Stimulated activated CD8-positive, alpha-beta memory T cell treated with anti-CD3 and anti-CD28 coated beads, Interleukin-4, amount 100 ng/mL, for 4 hours (primary cell): ENCODE results near the gene SPATS2.
"Not testable (repeated sequence)": the region's sequence is repeated elsewhere in the genome, so short reads cannot be mapped to it uniquely, and the experiment has no call there.

Source experiments
- DNase-seq, 2 donors: peaks; one replicate each; pipeline ENCODE4 v3.0.0-alpha.2; 2020; ENCODE audit warnings: low read depth in 2 of 2, low spot score in 1 of 2

SPATS2 gene

DNA sequence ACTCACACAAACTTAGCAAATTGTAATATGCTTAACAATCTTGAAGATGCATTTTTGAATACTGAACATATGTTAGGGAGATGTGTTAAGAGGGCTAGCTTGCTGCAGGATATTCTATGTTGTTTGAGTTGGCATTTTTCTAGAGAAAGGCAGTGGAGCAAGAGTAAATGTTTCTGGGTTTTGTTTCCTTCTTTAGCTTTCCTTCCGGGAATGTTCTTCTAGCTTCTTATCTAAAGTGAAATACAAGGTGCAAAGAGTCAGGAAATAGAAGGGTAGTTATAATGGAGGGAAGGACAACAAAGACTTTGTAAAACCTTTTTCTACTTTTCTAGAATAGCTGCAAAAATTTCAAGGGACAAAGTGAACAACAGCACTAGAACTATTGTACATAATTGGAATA lies 94.0 kb downstream of the SPATS2 start:
- no peak for DNase-seq

DNA sequence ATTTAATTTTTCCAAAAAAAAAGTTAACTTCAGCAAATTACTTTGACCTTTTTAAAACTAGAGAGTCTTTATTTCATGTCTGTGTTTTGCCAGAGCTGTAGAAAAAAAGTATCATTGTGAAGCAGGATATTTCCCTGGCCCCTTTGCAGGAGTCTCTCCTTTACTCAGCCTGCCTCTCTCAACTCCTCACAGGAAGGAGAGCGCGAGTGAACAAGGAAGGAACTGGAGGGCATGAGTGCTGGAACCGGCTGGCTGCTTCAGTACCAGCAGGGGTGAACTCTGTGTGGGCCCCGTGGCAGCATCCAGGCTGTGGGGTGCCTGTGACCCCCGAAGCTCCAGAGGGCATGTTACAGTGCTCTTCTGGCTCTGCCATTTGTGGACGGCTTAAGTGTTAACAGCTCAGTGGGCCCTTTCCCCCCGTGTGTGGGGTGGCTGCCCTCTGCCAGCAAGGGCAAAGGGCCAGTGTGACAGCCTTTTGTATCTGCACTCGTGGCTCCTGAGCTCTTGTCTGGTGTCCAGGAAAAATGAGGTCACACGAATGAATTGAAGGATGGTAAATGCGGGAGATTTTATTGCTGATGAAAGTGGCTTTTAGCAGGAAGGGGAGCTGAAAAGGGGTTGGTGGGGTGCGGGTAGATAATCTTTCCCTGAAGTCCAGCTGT lies 95.0 kb downstream of the SPATS2 start:
- no peak for DNase-seq

DNA sequence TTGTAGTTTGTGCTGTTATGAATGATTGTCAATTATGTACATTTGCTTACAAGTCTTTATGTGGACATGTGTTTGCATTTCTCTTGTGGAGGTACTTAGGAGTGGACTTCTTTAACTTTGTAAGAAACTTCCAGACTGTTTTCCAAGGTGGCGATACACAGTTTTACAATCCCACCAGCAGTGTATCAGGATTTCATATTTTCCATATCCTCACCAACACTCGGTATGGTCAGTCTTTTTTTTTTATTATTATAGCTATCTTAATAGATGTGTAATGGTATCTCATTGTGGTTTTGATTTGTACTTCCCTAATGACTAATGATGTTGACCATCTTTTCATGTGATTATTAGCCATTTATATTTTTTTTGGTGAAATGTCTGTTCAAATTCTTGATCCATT lies 97.9 kb downstream of the SPATS2 start:
- no peak for DNase-seq

DNA sequence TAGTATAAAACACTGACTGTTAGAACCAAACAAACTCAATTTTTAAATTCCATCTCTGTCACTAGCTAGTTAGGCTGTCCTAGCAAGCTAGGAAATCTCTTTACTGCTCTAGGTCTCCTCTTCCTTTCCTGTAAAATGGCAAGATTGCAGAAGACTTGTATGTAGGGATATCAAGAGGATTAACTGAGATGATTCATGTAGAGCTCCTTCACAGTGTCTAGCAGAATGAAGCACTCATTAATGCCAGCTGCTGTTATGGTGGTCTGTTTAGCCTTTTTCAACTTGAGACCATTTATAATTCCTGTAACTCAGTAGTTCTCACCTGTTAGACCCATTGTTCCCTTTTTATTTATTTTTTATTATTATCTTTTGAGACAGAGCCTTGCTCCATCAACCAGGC lies 103.7 kb downstream of the SPATS2 start:
- no peak for DNase-seq

DNA sequence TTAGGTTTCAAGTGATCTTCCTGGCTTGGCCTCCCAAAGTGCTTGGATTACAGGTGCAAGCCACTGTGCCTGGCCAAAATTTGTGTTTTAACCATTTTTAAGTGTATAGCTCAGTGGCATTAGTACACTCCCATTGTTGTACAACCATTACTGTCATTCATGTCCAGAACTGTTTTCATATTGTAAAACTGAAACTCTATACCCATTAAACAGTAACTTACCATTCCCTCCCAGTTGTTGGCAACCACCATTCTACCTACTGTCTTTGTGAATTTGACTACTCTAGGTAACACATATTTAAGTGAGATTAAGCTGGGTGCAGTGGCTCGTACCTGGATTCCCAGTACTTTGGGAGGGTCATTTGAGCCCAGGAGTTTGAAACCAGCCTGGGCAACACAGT lies 104.3 kb downstream of the SPATS2 start:
- no peak for DNase-seq

DNA sequence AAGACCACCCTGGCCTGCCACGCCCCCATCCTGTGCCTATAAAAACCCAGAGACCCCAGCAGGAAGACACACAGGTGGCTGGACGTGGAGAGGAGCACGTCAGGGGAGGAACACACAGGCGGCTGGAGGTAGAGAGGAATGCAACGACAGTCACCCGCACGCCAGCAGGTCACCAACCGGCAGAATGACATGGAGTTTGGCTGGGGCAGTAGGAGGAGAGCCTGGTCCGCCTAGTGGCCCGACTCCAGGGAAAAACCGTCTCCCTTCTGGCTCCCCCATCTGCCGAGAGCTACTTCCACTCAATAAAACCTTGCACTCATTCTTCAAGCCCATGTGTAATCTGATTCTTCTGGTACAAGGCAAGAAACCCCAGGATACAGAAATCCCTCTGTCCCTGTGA lies 108.8 kb downstream of the SPATS2 start:
- DNase-seq = no peak

DNA sequence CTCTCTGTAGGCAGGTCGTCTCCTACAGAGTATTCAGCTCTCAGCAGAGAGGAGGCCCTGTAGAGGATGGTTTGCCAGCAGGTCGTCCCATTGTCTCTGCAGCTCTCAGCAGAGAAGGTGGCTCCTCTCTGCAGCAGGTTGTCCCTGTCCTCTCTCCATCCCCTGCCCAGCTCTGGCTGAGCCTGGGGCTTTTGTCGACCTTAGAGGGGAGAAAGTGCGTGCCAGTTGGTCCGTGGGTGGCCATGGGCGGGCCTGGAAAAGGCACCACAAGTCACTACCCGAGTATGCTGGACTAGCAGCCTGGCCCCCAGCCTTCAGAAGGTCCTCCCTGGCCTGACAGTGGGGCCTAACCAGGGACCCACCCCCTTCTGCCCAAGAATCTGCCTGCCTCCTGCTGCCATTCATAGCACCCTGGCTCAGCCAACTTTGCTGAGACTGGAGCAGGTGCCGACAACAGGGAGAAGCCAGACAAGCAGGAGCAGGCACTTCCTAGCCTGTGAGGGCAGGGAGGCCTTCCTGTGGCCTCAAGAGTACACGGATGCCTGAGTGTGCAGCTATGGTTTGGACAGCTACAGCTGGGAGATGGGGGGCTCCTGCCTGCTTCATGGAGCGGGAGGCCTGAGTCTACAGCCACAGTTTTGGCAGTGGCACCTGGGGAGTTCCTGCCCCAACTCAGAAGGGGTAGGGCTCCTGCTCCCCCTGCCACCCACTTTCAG lies 111.8 kb downstream of the SPATS2 start:
- no peak for DNase-seq

DNA sequence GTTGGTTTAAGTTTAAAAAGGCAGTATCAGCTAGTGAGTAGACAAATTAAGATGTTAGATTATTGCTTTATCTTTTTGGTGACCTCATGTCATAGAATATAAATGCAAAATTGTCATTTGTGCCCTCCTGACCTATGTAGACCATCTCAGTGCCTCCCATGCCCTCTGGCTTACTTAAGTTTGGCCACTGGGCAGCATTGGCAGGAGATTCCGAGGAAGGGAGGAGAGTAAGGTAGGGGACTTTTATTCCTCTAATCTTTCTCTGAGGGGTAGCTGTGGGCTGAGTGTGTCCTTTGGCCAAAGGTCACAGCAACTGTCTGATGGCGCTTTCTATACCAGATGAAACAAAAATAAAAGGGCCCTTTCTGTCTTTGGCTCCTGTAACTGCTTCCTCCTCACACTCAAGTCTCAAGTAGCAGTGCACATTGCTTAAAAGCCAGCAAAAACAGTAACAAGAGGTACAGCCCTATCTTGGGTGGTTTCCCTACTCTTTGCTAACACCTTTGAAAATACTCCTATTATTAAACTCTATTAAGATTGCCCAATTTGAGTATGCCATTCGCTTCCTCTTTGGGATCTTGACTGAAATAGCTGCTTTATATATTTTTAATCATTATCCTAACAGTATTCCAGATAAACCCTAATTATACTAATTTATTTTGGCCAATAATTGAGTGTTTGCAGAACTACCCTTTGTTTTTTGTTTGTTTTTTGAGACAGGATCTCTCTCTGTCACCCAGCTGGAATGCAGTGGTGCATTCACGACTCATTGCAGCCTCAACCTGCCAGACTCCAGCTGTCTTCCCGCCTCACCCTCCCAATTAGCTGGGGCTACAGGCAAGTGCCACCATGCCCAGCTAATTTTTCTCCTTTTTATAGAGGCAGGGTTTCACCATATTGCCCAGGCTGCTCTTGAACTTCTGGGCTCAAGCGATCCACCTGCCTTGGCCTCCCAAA lies 115.1 kb downstream of the SPATS2 start:
- DNase-seq = no peak

DNA sequence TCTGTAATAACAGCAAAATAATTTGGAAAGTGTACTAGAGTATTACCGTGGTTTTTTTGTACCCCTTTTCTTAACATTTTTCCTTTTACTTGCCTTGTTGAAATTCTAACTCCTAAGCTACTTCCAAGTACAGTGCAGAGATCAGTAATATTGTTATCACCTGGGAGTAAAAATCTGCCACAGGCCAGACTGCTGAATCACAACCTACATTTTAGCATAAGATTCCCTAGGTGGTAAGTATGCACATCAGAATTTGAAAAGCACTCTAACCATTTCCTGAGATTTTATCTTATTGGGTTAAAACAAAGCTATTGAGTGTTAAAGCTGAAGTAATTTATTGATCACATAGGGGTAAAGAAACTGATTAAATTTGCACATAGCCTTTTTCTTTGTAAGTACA lies 116.4 kb downstream of the SPATS2 start:
- no peak for DNase-seq

DNA sequence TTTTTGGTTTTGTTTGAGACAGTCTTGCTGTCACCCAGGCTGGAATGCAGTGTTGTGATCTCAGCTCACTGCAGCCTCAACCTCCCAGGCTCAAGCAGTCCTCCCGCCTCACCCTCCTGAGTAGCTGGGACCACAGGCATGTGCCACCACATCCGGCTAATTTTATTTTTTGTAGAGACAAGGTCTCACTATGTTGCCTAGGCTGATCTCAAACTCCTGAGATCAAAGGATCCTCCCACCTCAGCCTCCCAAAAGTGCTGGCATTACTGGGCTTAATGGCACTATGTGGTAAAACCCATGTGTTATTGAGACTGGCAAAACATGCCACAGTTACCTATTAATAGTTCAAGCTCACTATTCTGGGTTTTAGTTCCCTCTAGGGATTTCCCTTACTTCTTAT lies 120.3 kb downstream of the SPATS2 start:
- DNase-seq = no peak

DNA sequence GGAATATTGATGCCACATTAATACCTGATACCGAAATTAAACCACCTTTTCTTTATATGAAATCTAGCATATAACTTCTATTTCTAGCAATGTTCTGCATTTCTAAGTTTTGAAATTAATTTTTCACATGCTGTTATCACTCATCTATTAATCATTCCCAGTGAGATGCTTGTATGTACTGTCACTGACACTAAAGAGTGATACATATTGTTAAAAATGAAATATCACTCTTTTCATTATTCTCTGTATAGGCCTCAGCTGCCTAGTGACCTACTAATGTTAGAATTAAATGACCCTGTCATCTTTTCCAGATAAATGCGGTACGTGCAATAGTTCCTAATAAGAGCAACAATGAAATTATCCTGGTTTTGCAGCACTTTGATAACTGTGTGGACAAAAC lies 121.9 kb downstream of the SPATS2 start:
- DNase-seq = no peak

DNA sequence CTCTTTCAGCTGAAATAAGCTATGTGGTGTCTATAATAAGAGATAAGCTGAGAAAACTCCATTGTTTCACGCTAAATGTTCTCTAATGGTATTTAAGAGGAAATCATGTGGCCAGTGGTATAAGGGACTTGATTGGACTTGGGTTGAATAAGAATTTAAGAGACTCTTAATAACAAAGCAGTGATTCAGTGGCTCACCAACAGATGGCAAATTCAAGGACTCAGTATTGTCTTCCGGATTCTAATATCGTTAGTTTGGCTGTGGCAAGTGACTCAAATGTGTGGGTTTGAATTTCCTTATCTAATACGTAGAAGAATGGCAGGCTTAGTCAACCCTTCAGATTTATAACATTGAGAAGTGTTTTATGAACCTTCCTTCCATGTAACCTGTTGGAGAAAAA lies 122.5 kb downstream of the SPATS2 start:
- DNase-seq = no peak

DNA sequence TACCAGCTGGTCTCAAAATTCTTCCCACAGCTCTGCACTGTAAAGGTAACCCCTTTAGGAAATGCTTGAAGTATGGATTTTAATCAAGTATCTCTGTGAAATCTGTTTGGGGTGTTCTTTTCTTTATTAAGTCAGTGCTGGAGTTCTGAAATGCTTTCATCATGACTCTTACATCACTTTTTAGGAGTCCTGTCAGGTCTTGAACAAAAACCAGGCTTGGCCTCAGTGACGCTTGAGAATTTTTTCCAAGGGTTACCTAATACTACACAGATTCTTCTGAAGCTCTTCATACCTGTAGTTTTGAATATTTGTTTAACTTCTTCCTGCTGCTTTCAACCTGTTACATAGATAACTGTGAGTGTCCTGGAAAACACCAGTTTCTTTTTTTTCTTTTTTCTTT lies 124.6 kb downstream of the SPATS2 start:
- DNase-seq = no peak

DNA sequence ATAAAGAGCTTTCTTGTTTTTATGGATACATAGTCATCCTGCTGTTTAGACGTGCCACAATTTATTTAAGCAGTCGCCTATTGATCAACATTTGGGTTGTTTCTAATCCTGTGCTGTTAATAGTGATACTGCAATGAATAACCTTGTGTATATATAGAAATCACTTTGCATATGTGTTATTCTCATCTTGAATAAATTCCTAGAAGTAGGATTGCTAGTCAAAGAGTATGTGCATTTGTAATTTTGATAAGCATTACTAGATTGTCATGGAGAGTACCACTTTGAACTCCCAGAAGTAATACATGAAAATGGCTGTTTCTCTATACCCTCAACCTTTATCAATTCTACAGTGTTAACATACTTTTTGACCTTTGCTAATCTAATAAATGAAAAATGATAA lies 126.6 kb downstream of the SPATS2 start:
- no peak for DNase-seq

DNA sequence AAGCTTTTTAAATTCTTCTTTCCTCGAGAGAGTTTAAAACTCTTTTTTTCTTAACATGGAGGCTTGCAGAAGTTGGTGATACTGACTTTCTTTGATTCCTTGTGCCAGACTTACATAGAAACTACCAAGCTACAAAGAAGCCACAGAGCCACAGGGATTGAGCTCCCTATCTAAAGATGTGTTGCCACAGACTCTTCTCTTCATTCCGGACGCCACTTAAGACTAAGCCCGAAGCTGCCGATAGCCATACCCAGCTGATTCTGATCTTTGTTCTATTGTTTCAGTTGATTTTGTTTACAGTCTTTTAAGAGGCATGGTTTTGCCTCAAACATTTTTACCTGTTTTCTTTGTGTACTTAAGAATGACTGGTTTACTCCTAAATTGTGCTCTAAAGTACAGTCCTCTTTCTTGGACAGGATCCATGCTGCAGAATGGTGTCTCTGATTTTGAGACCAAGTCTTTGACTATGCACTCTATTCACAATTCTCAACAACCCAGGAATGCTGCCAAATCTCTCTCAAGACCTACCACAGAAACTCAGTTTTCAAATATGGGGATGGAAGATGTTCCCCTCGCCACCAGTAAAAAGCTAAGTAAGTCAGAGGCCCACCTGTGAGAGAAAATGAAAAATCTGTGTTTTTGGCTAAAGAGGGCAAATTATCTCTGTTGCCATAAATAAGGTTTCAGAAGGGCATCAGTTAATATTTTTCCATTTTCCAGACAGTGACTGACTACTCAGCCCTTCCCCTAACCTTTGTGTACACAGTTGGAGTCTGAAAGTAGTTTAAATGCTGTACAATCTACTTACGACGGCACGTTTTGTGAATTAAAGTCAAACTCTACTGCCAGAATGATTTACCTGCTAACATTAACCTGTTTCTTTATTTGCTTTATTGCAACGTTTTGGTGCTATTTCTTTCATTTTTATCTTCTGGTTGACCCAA lies 129.4 kb downstream of the SPATS2 start:
- no peak for DNase-seq

DNA sequence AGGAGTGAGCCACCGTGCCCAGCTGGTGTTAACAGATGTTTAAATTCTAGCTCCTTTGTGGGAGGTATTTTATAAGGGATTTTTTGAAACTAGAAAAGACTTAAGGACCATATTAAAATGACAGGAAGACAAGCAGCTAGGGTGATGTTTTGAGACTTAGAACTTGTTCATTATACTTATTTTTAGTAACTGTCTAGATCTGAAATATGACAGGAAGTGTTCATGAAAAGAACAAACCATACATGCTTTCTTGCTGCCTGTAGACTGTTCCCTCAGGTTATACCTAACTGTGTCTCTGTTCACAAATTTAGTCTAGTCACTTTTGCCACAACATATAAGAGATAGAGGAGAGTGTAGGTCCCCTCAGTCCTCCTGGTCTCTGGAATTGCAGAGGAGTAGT lies 134.6 kb downstream of the SPATS2 start:
- no peak for DNase-seq

DNA sequence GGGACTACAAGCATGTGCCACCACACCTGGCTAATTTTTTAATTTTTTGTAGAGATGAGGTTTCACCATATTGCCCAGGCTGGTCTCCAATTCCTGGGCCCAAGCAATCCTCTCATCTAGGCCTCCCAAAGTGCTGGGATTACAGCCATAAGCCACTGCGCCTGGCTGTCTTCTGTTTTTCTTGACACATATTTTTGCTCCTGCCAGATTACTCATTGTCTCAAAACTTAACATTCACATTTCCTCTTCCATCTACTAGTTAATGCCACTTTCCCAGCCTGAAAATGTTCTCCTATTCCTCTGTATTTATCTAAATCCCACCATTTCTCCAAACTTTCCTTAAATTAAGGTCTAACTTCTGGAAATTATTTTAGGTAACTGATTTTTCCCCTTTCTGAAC lies 135.3 kb downstream of the SPATS2 start:
- DNase-seq = no peak

DNA sequence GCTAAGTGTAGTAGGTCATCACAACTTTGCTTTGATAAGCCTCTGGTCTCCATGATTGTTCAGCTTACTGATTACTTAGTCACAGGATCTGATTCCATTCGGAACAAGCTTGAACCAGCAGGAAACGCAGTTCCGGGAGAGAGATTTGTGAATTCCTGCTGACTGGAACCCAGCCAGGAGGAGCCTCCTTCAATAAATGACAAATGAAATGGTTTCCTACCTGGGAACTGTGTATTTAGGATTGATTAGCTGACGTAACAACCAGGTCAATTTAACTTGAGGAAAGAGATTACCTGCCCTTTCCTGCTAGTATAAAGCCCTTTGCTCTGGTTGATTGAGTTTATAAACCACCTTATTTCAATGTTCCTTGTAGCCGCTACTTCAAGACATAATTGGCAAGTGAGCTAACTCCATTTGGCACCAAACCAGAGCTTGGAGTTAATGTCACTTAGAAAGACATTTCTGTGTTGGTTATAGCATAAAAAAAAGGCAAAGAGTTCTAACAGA lies 136.5 kb downstream of the SPATS2 start:
- no peak for DNase-seq

DNA sequence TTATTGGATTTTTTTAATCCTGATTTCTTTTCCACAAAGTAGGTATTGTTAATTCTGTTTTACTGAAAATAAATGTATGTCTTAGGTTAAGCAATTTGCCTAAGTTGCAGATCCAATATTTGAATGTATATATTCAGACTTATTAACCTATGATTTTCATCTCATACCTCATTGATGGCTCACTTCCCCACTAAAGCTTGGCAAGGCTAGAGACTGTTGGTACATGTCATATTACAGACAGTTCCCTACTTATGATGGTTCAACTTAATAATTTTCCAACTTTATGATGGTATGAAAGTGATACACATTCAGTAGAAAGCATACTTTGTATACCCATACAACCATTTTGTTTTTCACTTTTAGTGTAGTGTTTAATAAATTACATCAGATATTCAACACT lies 138.4 kb downstream of the SPATS2 start:
- no peak for DNase-seq

DNA sequence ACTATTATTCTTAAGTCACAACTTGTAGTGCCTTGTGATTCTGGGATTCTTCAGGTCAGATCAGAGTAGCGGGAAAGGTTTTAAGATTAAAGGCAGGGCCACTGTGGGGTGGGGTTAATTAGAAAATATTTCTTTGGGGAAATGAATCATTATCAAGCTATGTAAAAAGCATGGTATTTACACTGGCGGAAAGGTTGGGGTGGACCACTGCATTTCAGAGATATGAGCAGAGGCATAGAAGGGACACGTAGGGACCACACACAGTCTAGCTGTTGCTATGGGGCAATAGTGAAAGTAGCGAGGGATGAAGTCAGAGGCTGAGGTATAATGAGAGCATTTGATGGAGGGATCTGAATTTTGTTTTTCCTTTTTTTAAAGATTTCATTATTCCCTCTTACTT lies 139.9 kb downstream of the SPATS2 start:
- DNase-seq = no peak

DNA sequence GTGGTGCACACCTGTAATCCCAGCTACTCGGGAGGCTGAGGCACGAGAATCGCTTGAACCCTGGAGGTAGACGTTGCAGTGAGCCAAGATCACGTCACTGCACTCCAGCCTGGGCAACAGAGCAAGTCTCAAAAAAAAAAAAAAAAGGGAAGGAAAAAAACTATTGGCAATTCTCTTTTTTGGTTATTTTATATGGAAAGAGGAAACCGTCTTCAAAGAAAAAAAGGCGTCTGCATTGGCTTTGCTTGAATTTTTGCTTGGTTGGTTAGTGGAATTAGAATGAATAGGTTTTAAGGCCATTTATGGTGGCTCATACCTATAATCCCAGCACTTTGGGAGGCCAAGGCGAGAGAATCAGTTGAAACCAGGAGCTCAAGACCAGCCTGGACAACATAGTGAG lies 142.4 kb downstream of the SPATS2 start:
- DNase-seq = not testable (repeated sequence)
